Measurements from ENCODE around the gene DNAH12. TPM values are rescaled to one million over a fixed set of nuclear protein-coding genes. Genes with fewer than 3 reads are reported as not detected.

The DNAH12 gene
- total RNA-seq, 1 experiment from 2014 or later, result not detected

DNA sequence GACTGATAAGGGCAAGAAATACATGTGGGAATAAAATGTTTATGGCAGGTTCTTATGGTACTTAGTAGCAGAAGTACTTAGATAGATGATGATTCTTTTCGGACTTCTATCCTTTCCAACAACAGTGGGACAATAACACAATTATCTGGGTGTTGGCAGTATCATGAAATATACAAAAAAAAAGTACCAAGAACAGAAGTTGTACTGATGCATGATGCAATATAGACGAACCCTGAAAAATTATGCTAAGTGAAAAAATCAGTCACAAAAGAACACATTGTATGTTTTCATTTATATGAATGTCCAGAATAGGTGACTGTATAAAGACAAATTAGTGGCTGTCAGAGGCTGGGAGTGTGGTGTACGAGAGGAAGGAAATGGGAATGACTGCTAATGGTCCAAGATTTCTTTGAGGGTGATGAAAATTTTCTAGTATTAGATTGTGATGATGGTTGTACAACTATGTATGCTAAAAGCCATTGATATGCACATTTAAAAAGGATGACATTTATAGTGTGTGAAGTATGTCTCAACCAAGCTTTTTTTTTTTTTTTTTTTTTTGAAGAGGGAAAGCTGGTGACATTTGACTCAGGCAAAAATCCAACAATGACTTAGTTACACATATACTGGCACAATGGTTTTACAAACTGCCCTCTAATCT lies 32.0 kb upstream of the DNAH12 start:
- CTCF ChIA-PET, result no interaction called here
- H3K36me3 ChIP-seq (ENCODE audit: control insufficient read depth in 1 of 2, insufficient read depth in 2 of 2, low read length in 2 of 2), result peaks cover 26 to 32% of the 10 kb centered on the region in 2 experiments

More for the DNA sequence above, 32.0 kb upstream of the DNAH12 start:
- TF ChIP-seq YY1 (IDR thresholded peaks at IDR 0.05; ENCODE audit: extremely low read depth, insufficient replicate concordance, low read depth, low read length) (no peak), POLR2AphosphoS5 (IDR thresholded peaks at IDR 0.05; ENCODE audit: low read depth, low read length) (no peak), JUND (IDR thresholded peaks at IDR 0.05) (no peak), EZH2phosphoT487 (IDR thresholded peaks at IDR 0.05; ENCODE audit: borderline replicate concordance) (no peak), SIN3A (IDR thresholded peaks at IDR 0.05; ENCODE audit: low read depth) (no peak), ZFX (IDR thresholded peaks at IDR 0.05) (no peak), POLR2A (IDR thresholded peaks at IDR 0.05; ENCODE audit: borderline replicate concordance, extremely low read depth, insufficient read depth, insufficient read length) (no peak), SRF (IDR thresholded peaks at IDR 0.05; ENCODE audit: low read depth) (no peak), SP1 (IDR thresholded peaks at IDR 0.05; ENCODE audit: low read depth) (no peak), ELF1 (IDR thresholded peaks at IDR 0.05; ENCODE audit: borderline replicate concordance, low read depth) (no peak), TCF7L2 (IDR thresholded peaks at IDR 0.05; ENCODE audit: borderline replicate concordance, extremely low read depth, insufficient read depth, insufficient read length) (no peak), RAD21 (IDR thresholded peaks at IDR 0.05; ENCODE audit: low read depth) (no peak), FOSL1 (IDR thresholded peaks at IDR 0.05; ENCODE audit: low read depth) (no peak), EZH2 (IDR thresholded peaks at IDR 0.05) (no peak), EGR1 (IDR thresholded peaks at IDR 0.05; ENCODE audit: low read depth) (no peak)
- TF ChIP-seq, protein P1, sequence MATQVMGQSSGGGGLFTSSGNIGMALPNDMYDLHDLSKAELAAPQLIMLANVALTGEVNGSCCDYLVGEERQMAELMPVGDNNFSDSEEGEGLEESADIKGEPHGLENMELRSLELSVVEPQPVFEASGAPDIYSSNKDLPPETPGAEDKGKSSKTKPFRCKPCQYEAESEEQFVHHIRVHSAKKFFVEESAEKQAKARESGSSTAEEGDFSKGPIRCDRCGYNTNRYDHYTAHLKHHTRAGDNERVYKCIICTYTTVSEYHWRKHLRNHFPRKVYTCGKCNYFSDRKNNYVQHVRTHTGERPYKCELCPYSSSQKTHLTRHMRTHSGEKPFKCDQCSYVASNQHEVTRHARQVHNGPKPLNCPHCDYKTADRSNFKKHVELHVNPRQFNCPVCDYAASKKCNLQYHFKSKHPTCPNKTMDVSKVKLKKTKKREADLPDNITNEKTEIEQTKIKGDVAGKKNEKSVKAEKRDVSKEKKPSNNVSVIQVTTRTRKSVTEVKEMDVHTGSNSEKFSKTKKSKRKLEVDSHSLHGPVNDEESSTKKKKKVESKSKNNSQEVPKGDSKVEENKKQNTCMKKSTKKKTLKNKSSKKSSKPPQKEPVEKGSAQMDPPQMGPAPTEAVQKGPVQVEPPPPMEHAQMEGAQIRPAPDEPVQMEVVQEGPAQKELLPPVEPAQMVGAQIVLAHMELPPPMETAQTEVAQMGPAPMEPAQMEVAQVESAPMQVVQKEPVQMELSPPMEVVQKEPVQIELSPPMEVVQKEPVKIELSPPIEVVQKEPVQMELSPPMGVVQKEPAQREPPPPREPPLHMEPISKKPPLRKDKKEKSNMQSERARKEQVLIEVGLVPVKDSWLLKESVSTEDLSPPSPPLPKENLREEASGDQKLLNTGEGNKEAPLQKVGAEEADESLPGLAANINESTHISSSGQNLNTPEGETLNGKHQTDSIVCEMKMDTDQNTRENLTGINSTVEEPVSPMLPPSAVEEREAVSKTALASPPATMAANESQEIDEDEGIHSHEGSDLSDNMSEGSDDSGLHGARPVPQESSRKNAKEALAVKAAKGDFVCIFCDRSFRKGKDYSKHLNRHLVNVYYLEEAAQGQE (IDR thresholded peaks at IDR 0.05; ENCODE audit: low read depth), result no peak
- TF ChIP-seq, protein P2, sequence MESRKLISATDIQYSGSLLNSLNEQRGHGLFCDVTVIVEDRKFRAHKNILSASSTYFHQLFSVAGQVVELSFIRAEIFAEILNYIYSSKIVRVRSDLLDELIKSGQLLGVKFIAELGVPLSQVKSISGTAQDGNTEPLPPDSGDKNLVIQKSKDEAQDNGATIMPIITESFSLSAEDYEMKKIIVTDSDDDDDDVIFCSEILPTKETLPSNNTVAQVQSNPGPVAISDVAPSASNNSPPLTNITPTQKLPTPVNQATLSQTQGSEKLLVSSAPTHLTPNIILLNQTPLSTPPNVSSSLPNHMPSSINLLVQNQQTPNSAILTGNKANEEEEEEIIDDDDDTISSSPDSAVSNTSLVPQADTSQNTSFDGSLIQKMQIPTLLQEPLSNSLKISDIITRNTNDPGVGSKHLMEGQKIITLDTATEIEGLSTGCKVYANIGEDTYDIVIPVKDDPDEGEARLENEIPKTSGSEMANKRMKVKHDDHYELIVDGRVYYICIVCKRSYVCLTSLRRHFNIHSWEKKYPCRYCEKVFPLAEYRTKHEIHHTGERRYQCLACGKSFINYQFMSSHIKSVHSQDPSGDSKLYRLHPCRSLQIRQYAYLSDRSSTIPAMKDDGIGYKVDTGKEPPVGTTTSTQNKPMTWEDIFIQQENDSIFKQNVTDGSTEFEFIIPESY (IDR thresholded peaks at IDR 0.05; ENCODE audit: extremely low read depth, insufficient replicate concordance, low read length), result no peak
- TF ChIP-seq, protein P3, sequence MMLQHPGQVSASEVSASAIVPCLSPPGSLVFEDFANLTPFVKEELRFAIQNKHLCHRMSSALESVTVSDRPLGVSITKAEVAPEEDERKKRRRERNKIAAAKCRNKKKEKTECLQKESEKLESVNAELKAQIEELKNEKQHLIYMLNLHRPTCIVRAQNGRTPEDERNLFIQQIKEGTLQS (IDR thresholded peaks at IDR 0.05), result no peak
- TF ChIP-seq, protein P4, sequence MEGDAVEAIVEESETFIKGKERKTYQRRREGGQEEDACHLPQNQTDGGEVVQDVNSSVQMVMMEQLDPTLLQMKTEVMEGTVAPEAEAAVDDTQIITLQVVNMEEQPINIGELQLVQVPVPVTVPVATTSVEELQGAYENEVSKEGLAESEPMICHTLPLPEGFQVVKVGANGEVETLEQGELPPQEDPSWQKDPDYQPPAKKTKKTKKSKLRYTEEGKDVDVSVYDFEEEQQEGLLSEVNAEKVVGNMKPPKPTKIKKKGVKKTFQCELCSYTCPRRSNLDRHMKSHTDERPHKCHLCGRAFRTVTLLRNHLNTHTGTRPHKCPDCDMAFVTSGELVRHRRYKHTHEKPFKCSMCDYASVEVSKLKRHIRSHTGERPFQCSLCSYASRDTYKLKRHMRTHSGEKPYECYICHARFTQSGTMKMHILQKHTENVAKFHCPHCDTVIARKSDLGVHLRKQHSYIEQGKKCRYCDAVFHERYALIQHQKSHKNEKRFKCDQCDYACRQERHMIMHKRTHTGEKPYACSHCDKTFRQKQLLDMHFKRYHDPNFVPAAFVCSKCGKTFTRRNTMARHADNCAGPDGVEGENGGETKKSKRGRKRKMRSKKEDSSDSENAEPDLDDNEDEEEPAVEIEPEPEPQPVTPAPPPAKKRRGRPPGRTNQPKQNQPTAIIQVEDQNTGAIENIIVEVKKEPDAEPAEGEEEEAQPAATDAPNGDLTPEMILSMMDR (IDR thresholded peaks at IDR 0.05 in 2 of 3, conservative IDR thresholded peaks at IDR 0.05 in 1 of 3; ENCODE audit: borderline replicate concordance in 1 of 3, insufficient read depth in 1 of 3, low read depth in 2 of 3, low read length in 2 of 3), result no peak
- TF ChIP-seq, protein P5, sequence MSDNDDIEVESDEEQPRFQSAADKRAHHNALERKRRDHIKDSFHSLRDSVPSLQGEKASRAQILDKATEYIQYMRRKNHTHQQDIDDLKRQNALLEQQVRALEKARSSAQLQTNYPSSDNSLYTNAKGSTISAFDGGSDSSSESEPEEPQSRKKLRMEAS (IDR thresholded peaks at IDR 0.05), result no peak
- no peaks in the 10 kb centered on the region for H3K9me3 ChIP-seq (ENCODE audit: control insufficient read depth in 1 of 2, insufficient read depth in 1 of 2, low read depth in 1 of 2, low read length in 2 of 2)
- no TSS peak for BruUV-seq (replicated peaks)
- H3K9me2 ChIP-seq (ENCODE audit: insufficient read depth), result no peaks in the 10 kb centered on the region
- H3K27me3 ChIP-seq (ENCODE audit: insufficient read depth, low read length), result no peaks in the 10 kb centered on the region
- H2AFZ ChIP-seq (ENCODE audit: low read depth, low read length, poor library complexity, severe bottlenecking), result no peak overlapping the region
- POLR2A ChIA-PET, result no interaction called here
- no peaks in the 10 kb centered on the region for H3K4me1 ChIP-seq (ENCODE audit: control insufficient read depth in 1 of 2, insufficient read depth in 2 of 2, low read length in 2 of 2)
- no peak for ATAC-seq
- RAD21 ChIA-PET (ENCODE audit: low non-redundant PET in 1 of 2, low total read pairs in 2 of 2, uncharacterized antibody in 2 of 2, unreplicated experiment in 2 of 2), result interaction anchor here in 1 of 2 experiments (0.6 kb wide), 1 partner anchor 111 kb away, joined by 3 read pairs; no protein-coding TSS in a partner anchor
- no peak overlapping the region for H3K9ac ChIP-seq (ENCODE audit: low read length)
- H3K4me2 ChIP-seq (ENCODE audit: low read length), result no peak overlapping the region
- no peaks in the 10 kb centered on the region for H4K20me1 ChIP-seq (ENCODE audit: insufficient read depth)
- H3K27ac ChIP-seq (ENCODE audit: low read depth, low read length), result no peak overlapping the region
- peaks cover 95% of the 10 kb centered on the region for H3K79me2 ChIP-seq (ENCODE audit: insufficient read depth, low read length)
- no peak for DNase-seq (ENCODE audit: low read depth, low spot score)
- H3K4me3 ChIP-seq (replicated peaks in 1 of 2; ENCODE audit: low read depth in 1 of 2, low read length in 2 of 2), result no peak overlapping the region
- intact Hi-C loops (cut with micrococcal nuclease), result no loop called here

Measured in HCT116 (cell line).